EH (cell line): ENCODE results near the gene CCSAP.
"Not testable (repeated sequence)": the region's sequence is repeated elsewhere in the genome, so short reads cannot be mapped to it uniquely, and the experiment has no call there.

ENCODE experiments used
- DNase-seq: peaks from one replicate; pipeline ENCODE4 v3.0.0-alpha.2; 2015; ENCODE audit warnings: low read depth

Gene CCSAP

DNA sequence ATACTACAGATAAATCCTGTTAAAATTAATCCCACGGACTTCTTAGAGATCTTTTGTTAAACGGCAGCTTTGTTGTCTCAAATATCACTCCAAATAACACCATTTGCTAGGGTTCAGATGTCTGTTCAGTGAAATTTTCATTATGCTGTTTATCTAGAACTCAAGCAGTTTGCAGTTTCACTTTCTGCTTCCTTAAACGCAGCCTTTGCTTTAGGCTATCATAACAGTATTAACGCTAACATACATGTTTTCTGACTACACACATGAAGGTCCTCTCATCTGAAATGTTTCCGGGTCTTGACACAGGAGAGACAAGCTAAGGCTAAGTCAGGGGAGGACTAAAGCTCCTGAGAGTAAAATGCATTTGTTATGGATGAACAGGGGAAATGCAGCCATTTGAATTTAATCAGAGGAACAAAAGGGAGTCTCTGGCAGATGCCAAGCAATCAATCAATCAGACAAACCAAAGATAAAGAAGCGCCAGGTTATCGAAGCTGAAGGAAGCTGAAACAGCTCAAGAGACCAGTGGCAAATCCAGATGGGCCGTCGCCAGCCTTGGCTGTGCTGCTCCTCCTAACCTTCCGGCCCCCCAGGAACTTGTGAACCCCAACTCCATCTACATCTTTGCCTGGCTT is 16.9 kb downstream of the CCSAP start:
- DNase-seq = no peak

DNA sequence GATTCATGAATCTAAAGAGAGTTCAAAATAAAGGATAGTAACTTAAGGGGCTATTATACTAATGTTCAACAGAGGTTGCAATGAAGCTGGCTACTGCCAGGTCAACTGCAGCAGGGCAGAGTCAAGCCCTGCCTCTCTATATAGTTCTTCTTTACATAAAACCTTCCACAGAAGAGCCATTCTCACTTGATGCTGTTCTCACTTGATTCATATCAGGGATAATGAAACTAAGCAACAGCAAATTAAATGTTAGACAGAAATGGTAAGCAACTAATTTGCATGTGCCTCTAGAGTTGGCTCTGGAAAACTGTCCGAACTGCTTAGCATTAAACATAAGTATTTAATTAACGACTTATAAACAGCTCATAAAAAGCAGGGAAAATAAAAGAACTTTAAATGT is 17.4 kb downstream of the CCSAP start:
- DNase-seq = no peak

GRCh38 chr1:229323885-229324553 is 18.8 kb downstream of the CCSAP start:
- no peak for DNase-seq

DNA sequence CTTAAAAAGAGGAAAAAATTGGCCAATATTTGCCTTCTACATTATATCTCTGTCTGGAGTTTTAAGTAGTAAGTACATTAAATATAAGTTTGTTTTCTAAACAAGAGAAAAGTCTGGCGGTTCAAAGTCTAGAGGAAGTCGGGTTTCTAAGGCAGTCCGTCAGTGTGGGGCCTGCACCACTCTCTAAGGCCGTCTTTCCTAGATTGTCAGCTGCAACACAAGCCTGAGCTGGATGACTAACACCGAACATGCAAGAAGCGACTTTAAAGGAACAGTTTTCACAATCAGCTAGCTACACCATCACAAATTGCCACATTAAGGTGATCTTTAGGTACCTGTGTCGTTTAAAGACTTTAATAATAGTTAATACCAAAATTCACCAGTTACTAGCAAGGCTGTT is 19.6 kb downstream of the CCSAP start:
- DNase-seq = no peak

- DNase-seq = no peak
Measured at GRCh38 chr1:229319487-229319886, 23.4 kb downstream of the CCSAP start.

- peak; percentile 55 for DNase-seq
Measured at GRCh38 chr1:229318056-229318455, 24.8 kb downstream of the CCSAP start.

GRCh38 chr1:229316166-229316565 is 26.7 kb downstream of the CCSAP start:
- no peak for DNase-seq

DNA sequence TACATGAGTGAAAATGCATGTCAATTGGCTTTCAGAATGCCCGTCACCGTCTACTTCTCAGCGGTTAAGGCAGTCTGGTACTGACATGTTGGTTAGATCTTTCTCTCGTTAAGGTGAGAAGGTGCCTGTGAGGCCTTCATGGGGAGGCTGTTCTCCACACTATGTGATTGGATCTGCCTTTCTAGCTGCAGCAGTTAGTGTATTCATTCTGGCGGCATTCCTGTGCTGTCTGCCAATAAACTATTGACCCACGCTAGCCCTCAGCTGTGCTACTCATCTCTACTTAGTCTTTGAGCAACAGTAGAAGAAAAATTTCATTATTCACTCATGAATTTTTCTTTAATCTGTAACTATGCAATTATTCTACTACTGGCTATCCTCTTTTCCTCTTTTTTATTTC is 32.0 kb downstream of the CCSAP start:
- DNase-seq = no peak

GRCh38 chr1:229309684-229310083 is 33.2 kb downstream of the CCSAP start:
- no peak for DNase-seq

DNA sequence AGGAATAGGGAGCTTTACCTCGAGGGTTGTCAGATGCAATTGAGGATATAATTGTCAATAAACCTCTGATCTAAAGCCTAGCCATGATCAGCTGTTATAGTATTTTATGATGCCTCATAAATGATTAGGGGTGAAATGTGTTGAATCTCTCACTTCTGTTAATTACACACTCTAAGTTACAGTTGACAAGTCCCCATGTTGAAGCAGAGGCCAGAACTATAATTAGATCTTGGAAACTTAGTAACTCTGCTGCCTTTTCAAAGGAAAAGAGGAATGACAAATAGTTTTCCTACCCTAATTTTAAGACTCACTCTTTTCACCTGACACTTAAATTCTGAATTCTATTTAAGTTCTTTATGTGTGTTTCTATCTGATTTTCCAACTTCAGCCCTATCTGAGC is 33.8 kb downstream of the CCSAP start:
- DNase-seq = no peak

GRCh38 chr1:229305392-229305791 is 37.5 kb downstream of the CCSAP start:
- no peak for DNase-seq

- DNase-seq = no peak
Measured at GRCh38 chr1:229303855-229304254, 39.0 kb downstream of the CCSAP start.

DNA sequence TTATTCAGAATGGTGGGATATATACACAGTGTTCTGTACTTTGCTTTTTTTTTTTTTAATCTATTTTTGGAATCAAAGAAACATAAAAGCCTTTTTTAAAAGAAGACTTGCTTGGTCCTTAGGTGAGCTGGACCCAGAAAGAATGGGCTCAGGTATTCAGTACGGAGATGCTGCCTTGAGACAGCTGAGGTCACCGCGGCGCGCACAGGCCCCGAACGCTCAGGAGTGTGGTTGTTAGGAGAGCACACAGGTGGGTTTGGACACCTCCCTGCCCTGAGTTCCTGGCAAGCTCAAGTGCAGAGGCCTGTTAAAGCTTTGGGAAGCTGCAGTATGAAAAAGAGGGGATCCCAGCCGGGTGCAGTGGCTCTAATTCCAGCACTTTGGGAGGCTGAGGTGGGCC is 40.1 kb downstream of the CCSAP start:
- DNase-seq = no peak

GRCh38 chr1:229300099-229300757 is 42.6 kb downstream of the CCSAP start:
- no peak for DNase-seq

GRCh38 chr1:229298887-229299503 is 43.9 kb downstream of the CCSAP start:
- DNase-seq = no peak

GRCh38 chr1:229298420-229298819 is 44.4 kb downstream of the CCSAP start:
- no peak for DNase-seq

DNA sequence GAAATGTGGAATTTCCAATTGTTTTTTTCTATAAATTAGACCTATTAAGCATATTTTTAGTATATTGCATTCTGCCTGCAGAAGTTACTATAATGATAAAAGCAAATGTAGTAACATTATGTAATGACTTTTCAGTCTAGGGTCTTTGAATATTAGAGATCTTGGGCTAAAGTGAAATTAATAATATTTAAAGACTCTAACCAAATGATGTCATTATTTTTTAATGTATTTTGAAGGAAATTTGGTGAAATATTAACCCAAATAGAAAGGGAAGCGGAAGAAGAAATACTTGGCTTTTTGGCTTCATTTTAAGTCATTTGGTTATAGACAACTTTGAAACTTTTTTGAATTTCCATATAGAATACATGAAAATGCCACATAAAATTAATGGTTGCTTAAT is 45.1 kb downstream of the CCSAP start:
- DNase-seq = no peak

GRCh38 chr1:229296541-229296941 is 46.3 kb downstream of the CCSAP start:
- peak; percentile 88 for DNase-seq

- no peak for DNase-seq
Measured at GRCh38 chr1:229295745-229296144, 47.1 kb downstream of the CCSAP start.

GRCh38 chr1:229293528-229294204 is 49.2 kb downstream of the CCSAP start:
- no peak for DNase-seq

DNA sequence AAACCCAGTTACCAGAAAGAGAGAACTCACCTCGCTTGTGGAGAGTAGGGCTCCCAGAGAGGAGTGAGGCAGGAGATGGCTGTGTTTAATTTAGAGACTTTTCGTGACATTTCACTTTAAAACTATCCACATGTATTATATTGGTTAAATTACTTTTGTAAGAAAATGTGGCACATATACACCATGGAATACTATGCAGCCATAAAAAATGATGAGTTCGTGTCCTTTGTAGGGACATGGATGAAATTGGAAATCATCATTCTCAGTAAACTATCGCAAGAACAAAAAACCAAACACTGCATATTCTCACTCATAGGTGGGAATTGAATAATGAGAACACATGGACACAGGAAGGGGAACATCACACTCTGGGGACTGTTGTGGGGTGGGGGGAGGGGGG is 51.2 kb downstream of the CCSAP start:
- not testable (repeated sequence) for DNase-seq

DNA sequence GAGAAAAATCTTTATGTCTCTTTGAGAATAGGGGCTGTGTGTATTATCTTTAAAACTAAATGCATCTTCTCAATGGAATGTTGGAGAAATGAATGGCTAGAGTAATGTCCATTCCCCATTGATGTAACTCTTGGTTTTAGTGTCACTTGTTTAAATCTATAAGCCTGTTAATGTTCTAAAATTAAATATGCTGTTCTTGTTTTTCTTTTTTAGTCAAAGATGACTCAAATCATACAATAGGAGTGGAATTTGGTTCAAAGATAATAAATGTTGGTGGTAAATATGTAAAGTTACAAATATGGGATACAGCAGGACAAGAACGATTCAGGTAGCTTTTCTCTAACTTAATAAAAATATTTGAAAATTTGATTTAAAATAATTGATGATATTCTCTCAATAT is 54.3 kb downstream of the CCSAP start:
- DNase-seq = no peak

DNA sequence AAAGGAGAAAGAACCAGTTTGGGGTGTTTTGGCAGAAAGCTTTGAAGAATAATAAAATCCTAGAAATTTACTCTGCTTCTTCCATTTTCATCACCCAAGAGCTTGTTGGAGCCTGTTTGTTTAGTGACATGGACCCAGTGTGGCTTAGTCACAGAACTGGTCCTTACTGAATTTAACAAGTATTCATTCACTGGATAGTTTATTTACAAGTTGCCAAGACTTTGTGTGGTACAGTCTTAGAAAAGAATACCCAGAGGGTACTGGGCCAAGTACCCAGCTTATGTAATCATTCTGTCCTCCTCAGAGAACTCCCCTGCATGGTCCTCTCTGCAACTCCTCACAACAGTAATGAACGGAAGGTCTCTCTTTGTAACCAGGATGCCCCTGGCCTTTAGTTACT is 55.6 kb downstream of the CCSAP start:
- DNase-seq = no peak
